Measurements from ENCODE around the gene CNIH2. TPM values are rescaled to one million over a fixed set of nuclear protein-coding genes. Genes with fewer than 3 reads are reported as not detected.

The CNIH2 gene
- total RNA-seq, 1 donor from 2014 or later = 21.3 TPM

- TF ChIP-seq CTCF (conservative IDR thresholded peaks at IDR 0.05) = no peak
- no peak overlapping the region for H3K27ac Mint-ChIP-seq
- H3K4me3 Mint-ChIP-seq = no peak overlapping the region
- H3K9me3 Mint-ChIP-seq = no peaks in the 10 kb centered on the region
- no peaks in the 10 kb centered on the region for H3K27me3 Mint-ChIP-seq
- no peaks in the 10 kb centered on the region for H3K36me3 Mint-ChIP-seq
- peaks cover 12% of the 10 kb centered on the region for H3K4me1 Mint-ChIP-seq (ENCODE audit: unreplicated experiment)
- DNase-seq (ENCODE audit: extremely low spot score, unreplicated experiment) = no peak
Observed at GRCh38 chr11:66264383-66264782, 13.6 kb upstream of the CNIH2 start.

GRCh38 chr11:66264914-66265313, 13.1 kb upstream of the CNIH2 start:
- no peak overlapping the region for H3K27ac Mint-ChIP-seq
- no peak for DNase-seq (ENCODE audit: extremely low spot score, unreplicated experiment)
- no peaks in the 10 kb centered on the region for H3K27me3 Mint-ChIP-seq
- H3K4me3 Mint-ChIP-seq = no peak overlapping the region
- peaks cover 10% of the 10 kb centered on the region for H3K4me1 Mint-ChIP-seq (ENCODE audit: unreplicated experiment)
- peak; percentile 60 for TF ChIP-seq CTCF (conservative IDR thresholded peaks at IDR 0.05)
- no peaks in the 10 kb centered on the region for H3K9me3 Mint-ChIP-seq
- H3K36me3 Mint-ChIP-seq = no peaks in the 10 kb centered on the region

- H3K4me1 Mint-ChIP-seq (ENCODE audit: unreplicated experiment) = peaks cover 10% of the 10 kb centered on the region
- H3K9me3 Mint-ChIP-seq = no peaks in the 10 kb centered on the region
- no peaks in the 10 kb centered on the region for H3K36me3 Mint-ChIP-seq
- TF ChIP-seq CTCF (conservative IDR thresholded peaks at IDR 0.05) = no peak
- H3K4me3 Mint-ChIP-seq = no peak overlapping the region
- DNase-seq (ENCODE audit: extremely low spot score, unreplicated experiment) = no peak
- no peaks in the 10 kb centered on the region for H3K27me3 Mint-ChIP-seq
- no peak overlapping the region for H3K27ac Mint-ChIP-seq
Observed at GRCh38 chr11:66265531-66266377, 12.2 kb upstream of the CNIH2 start.

GRCh38 chr11:66266378-66267038, 11.5 kb upstream of the CNIH2 start:
- Mint-ChIP-seq H3K9me3 (no peaks in the 10 kb centered on the region), H3K27ac (peak overlapping the region; percentile 74), H3K27me3 (no peaks in the 10 kb centered on the region), H3K36me3 (no peaks in the 10 kb centered on the region), H3K4me1 (ENCODE audit: unreplicated experiment) (peaks cover 10% of the 10 kb centered on the region), H3K4me3 (peak overlapping the region; percentile 97)
- TF ChIP-seq CTCF (conservative IDR thresholded peaks at IDR 0.05) = no peak
- DNase-seq (ENCODE audit: extremely low spot score, unreplicated experiment) = no peak

- no peak for TF ChIP-seq CTCF (conservative IDR thresholded peaks at IDR 0.05)
- DNase-seq (ENCODE audit: extremely low spot score, unreplicated experiment) = no peak
- Mint-ChIP-seq H3K4me1 (ENCODE audit: unreplicated experiment) (peaks cover 10% of the 10 kb centered on the region), H3K36me3 (no peaks in the 10 kb centered on the region), H3K9me3 (no peaks in the 10 kb centered on the region), H3K27me3 (no peaks in the 10 kb centered on the region), H3K4me3 (peak overlapping the region; percentile 97), H3K27ac (peak overlapping the region; percentile 74)
Observed at GRCh38 chr11:66267039-66267378, 11.0 kb upstream of the CNIH2 start.
